Erythroblast (primary cell): ENCODE data around the gene GBX1.

Source experiments
- DNase-seq, 2 experiments: peaks; one replicate each; lab custom pipeline; 2025; lab: John Stamatoyannopoulos, UW
- GATA1 ChIP-seq: IDR thresholded peaks from 2 replicates; pipeline ENCODE4 v1.6.1; 2011; ENCODE audit warnings: low read depth, mild to moderate bottlenecking, control low read depth, low read length, moderate library complexity
- POLR2A ChIP-seq: IDR thresholded peaks from 2 replicates; pipeline ENCODE4 v1.6.1; 2011; ENCODE audit warnings: mild to moderate bottlenecking, low read length

Gene GBX1

DNA sequence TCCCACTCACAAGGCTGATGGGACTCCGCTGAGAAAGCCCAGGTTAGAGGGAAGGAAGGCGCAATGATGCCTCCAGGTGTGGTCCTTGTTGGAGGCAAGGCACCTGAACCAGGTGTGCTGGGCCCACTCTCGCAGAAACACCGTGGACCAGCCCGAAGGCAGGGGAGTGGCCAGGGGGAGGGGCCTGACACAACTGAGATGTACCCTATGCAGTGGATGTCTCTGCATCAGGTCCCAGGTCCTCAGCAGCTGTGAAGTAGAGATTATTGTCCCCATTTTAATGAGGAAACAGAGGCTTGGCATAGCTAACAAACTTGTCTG, 32.0 kb downstream of the GBX1 start:
- DNase-seq = no peak
- TF ChIP-seq POLR2A (no peak), GATA1 (no peak)

DNA sequence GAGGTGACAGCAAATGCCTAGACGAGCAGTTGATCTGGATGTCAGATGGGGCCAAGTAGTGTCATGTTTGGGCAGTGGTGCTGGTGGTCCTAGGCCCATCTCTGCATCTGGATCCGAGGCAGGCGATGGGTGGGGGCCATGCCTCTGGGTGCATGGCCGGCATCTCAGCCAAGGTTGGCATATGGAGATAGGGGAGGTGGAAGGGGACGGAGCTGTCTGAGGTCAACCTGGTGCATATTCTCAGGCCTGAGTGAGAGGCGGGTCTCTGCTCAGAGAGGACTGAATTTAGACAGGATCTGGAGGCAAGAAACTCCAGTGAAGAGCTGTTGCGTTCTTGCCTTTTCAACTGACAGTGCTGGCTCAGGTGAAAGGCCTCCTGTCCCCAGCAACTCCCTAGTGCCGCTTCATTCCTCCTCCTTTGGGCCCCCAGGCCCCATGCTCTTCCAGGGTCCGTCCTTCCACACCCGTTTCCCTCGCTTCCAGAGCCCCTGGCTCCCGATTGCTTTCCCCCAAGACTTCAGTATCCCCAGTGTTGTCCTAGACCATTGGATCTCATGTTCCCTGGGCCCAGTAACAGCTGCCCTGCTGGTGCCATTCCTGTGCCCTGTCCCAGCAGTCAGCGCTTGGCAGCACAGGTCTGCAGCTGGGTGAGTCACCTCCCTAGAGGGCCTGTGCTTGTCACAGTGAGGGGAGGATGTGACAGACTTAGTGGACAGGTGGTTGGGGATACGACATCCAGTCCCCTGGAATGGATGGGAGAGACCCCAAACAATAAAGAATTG, 32.6 kb downstream of the GBX1 start:
- no peak for DNase-seq
- TF ChIP-seq GATA1 (no peak), POLR2A (no peak)

DNA sequence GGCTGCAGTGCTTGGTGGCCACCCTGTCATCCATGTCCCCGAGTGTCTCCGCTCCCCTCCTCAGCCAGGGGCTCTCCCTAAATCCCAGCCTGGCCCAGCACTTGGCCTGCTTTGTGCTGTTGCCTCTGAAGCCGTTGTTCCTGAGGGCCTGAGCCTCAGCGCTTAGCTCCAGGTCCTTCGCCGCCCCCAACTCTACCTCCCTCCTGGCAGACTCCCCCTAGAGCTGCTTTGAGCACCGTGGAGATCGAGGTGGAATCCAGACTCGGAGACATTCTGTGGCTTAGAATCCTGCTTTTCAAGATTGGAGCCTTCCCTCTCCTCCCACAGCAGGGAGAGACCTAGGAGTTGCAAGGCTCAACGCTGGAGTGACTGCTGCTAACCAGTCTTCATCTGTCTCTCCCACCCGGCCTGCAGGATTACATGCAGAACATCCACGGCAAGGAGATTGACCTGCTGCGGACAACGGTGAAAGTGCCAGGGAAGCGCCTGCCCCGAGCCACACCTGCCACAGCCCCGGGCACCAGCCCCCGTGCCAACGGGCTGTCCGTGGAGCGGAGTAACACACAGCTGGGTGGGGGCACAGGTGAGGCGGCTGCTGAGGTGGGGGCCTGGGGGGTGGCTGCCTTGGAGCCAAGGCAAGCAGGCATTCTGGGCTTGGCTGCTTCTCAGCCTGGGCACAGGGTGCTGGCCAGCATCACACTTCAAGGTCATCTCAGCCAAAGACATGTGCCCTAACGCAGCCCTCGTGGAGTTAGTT, 33.3 kb downstream of the GBX1 start:
- TF ChIP-seq GATA1 = no peak
- DNase-seq = no peak

DNA sequence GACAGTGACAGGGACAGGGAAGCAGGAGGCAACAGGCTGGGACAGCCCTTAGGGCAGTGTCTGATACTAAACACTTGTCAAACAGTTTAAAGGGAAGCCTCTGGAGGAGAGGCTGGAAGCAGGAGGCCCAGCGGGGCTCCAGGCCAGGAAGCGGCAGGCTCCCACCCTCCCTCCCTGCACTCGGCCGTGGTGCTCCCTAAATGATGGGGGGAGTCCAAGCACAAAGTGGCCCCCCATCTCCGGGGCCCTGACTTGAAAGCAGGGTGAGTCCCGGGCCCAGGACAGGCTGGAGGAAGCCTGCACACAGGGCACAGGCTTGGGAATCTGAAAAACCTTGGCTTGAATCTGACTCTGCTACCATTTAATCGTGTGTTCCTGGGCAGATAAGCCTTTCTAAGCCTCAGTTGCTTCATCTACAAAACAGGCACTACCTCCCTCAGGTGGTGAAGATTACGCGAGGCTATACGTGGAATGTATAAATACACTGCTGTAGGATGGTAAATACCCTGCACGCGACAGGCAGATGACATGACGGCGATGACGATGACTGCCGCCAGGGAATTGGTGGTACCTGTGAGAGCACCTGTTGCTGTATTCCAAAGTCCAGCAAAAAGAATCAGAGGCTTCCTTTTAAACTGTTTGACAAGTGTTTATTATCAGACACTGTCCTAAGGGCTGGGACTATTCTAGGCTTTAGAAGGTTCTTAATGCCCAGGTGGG, 34.1 kb downstream of the GBX1 start:
- TF ChIP-seq POLR2A = no peak
- no peak for TF ChIP-seq GATA1
- DNase-seq = no peak

DNA sequence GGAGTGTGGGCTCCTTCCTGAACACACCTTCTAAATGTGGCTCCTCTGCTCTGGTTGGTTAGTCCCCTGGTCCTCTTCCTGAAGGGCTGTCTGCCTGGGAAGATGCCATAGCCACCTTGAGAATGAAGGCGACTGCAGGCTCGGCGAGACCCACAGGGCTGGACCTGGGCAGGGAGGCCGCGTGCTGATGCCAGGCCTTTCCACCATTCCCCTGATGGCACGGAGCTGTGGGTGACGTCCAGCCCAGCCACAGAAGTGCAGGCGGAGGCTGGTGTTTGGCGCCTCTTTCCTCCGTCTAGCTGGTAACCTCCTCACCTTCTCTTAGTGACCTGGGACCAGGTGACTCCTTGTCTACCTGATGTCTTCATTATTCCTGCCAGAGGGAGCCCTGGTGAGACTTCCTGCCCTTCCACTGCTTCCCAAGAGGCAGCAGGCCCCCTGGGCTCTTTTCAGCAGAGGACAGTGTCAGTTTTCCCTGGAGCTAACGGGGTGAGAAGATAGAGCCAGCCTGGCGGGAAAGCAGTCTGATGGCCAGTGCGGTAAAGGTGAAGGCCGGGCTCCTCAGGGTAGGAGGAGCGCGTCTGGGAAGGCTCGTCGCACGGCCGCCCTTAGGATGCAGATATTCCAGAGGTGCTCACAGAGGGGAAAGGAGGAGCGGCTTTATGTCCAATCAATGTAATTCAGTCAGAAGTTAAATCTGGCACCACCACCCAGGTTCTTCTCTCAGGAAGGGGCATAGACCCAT, 34.9 kb downstream of the GBX1 start:
- DNase-seq = no peak
- TF ChIP-seq POLR2A = no peak

DNA sequence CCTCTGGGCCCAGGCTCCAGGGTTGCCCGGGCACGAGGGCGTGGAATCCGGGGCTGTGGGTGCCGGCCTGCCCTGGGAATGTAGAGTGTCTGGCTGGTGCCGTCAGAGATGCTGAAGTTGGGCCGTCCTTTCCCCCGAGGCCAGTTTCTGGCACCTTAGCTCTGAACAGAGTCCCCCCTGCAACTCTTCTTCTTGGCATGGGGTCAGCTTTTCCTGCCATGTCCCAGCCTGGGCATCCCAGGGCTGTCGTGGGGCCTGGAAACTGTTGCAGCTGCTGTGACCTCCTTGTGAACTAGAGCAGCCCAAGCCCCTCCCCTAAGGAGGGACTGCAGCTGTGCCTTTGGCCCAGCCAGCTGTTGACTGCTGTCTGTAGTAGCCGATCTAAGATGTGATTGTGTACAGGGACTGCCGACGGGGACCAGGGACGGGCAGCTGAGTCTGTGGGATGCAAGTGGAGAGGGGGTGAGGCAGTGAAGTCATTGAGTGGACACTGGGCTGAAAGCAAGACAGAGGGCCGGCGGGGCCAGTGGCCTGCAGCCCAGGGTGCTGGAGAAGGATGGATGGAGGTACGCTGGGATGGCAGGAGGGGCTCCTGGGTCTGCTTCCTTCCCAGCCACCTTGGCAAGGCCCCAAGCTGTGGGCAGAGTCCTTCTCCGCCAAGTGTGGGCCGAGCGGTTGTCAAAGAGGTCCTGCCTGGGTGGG, 35.8 kb downstream of the GBX1 start:
- DNase-seq = no peak
- no peak for TF ChIP-seq POLR2A
- TF ChIP-seq GATA1 = no peak

DNA sequence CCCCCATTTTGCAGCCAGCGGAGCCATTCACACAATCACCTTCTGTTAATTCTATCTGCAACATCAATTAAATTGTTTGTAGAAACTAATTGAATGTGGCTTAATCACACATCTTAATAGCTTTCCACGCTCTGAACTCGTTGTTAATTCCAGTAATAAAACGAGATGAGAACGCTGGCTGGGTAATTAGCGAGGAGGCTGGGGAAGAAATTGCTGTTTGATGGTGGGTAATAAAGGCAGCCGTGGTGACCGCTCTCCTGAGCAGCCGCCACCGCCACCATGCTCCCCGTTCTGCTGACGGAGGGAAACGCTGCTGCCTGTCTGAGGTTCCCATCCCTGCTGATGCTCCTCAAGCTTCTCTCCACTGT, 36.3 kb downstream of the GBX1 start:
- no peak for DNase-seq
- TF ChIP-seq POLR2A (no peak), GATA1 (no peak)

DNA sequence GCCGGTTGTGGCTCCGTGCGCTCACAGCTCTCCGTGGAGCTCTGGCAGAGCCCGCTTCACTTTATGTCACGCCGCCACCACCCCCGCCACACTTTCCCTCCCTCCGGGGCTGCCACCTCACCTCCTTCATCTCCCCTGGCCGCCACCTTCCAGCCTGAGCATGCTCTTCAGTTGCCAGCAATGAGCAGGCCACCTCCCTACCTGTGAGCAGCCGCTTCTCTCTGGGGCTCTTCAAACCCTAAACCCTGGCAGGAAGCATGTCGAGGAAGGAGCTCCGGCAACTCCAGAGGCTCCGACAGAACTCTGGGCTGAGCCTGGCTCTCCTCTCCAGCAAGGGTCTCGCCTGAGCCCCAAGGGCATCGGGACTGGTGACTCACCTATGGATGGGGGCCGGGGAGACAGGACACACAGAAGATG, 36.7 kb downstream of the GBX1 start:
- no peak for TF ChIP-seq GATA1
- no peak for TF ChIP-seq POLR2A
- DNase-seq = no peak

DNA sequence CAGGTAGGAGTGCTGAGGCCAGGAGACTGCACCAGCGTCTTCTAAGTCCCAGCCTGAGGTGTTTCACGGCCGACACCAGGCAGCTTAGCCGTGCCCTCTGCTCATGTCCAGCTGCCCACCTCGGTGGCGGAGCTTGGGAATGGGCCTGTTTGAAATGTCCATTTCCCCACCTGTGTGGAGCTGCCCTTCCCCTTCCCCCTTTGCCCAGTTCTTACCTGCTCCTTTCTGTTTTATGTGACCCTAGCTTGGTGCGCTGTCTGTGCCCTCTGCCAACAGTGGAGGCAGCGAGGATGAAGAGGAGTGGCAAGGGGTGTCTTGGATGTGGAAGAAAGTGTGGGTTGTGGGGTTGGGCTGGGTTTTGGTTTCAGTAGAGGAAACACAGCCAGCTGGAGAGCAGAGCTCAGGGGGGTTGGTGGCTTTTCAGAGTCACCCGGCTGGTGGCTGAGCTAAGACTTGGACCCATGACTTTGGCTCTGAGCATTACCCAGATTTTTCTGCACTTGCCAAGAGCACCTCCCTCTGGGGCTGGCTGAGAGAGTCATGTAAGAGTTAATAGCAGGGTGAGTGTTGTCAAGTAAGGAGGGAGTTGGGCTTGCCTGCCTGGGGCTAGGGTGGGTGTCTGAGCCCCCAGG, 37.4 kb downstream of the GBX1 start:
- TF ChIP-seq GATA1 = no peak
- TF ChIP-seq POLR2A = no peak
- DNase-seq = no peak

DNA sequence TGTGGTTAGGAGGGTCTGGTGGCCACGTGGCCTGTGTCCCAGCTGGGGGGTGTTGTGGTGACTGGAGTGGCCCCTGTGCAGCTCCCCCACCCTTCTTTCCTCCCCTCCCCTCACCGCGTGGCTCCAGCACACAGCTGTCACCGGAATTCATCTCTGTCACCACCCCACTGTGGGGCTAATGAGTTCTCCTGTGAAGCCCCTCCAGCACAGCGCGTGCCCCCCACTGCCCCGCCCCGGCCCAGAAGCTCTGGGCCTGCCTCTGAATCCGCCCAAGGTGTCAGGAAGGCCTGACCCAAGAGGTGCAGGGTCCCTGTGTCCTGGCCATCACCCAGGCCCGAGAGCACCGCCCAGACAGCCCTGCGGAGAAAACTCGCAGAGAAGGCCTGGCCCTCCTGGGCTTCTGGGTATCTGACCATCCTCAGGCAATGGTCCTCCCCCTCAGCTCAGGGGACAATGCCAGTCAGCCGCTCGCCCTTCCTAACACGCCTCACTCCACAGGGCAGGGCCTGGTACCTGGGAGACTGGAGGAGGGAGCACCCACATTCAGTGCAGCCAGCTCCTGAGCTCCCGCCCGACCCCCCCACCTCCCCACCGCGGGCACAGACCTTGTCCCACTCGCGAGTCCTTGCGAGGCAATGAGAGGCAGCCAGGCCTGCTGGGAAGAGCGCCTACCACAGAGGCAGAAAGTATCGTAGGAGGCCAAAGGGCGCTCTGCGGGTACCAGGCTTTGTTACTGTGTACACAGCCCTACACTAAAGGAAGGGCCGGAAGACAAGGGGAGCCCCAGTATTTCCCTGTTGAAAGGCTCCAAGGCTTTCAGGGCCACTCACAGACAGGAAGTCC, 38.2 kb downstream of the GBX1 start:
- DNase-seq = no peak
- TF ChIP-seq GATA1 (no peak), POLR2A (no peak)

DNA sequence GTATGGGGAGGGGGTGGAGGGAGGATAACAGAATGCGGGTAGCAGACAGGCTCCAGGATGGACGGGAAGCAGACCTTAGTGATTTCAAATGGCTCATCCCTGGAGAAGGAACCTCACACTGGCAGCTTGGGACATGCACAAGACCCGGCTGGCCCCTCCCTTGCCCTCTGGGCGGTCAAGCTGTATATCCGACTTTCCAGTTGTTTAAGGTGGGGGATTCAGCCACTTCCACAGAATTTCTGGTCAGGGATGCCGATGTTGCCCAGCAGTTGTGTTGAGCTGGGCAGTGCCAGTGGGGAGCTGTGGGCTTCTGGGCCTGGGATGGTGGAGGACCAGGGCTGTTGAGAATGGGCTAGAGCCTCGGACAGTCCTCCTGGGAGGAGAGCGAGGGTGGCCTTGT, 38.8 kb downstream of the GBX1 start:
- no peak for TF ChIP-seq GATA1
- TF ChIP-seq POLR2A = no peak
- no peak for DNase-seq

DNA sequence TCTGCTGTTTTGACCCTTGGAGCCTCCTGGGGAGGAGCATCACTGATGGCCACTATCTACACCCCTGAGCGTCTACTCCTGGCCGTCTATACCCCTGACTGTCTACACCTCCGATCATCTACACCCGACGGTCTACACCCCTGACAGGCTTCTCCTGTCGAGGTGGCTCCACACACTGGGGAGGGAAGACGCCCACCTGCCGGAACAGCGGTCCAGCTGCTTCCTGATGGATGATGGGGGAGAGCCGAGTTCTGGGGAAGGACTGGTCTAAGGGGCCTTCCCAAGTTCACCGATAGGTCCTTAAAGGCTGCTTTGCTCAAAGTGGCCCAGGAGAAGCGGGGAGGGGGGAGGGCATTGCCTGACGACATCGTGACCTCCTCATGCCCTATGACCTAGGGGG, 39.4 kb downstream of the GBX1 start:
- TF ChIP-seq POLR2A (no peak), GATA1 (no peak)
- no peak for DNase-seq
